ENCODE results near the gene CCDC47. TPM values are rescaled to one million over a fixed set of nuclear protein-coding genes. Genes with fewer than 3 reads are reported as not detected.
A peak's percentile ranks its signal among the peaks of the same experiment; 100 is the strongest.

The CCDC47 gene
- total RNA-seq, 1 experiment from 2014 or later: 64.0 TPM

GRCh38 chr17:63701868-63702720 is 71.3 kb downstream of the CCDC47 start:
- POLR2A ChIA-PET (ENCODE audit: unreplicated experiment): no interaction called here

DNA sequence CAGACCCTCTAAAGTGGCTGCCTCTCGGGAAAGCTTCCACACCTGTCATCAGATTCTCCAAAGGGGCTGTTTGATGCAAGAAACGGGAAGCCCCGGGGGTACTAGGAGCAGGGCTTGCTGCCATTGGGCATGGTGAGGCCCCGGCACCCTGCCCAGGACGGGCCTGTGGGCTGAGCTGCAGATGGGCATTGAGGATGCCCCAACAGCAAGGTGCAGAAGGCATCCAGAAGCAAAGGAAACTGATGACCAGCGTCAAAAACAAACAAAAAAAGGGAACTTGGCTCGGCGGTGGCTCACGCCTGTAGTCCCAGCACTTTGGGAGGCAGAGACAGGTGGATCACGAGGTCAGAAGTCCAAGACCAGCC is 72.0 kb downstream of the CCDC47 start:
- Histone ChIP-seq H3K27me3 (ENCODE audit: insufficient read depth, low read depth) (no peaks in the 10 kb centered on the region), H2AFZ (no peak overlapping the region), H3K4me3 (no peak overlapping the region), H3F3A (ENCODE audit: insufficient read depth, low read depth) (peaks cover 15% of the 10 kb centered on the region), H4K20me1 (ENCODE audit: insufficient read depth) (no peaks in the 10 kb centered on the region), H3K4me1 (replicated peaks; ENCODE audit: insufficient read depth) (no peaks in the 10 kb centered on the region), H3K9me2 (ENCODE audit: insufficient read depth) (no peaks in the 10 kb centered on the region), H3K9me3 (ENCODE audit: insufficient read depth, low read depth) (no peaks in the 10 kb centered on the region), H3K36me3 (ENCODE audit: low read depth) (no peaks in the 10 kb centered on the region), H3K4me2 (no peak overlapping the region), H3K27ac (no peak overlapping the region), H3K79me2 (ENCODE audit: low read depth) (no peaks in the 10 kb centered on the region)
- no TSS peak for BruUV-seq (replicated peaks)
- intact Hi-C loops (cut with micrococcal nuclease; ENCODE audit: unreplicated experiment): no loop called here
- no peak for DNase-seq
- ChIA-PET POLR2A (ENCODE audit: unreplicated experiment) (no interaction called here), CTCF (no interaction called here)
- TF ChIP-seq EZH2 (IDR thresholded peaks at IDR 0.05; ENCODE audit: low read depth): no peak
- TF ChIP-seq, protein P1, sequence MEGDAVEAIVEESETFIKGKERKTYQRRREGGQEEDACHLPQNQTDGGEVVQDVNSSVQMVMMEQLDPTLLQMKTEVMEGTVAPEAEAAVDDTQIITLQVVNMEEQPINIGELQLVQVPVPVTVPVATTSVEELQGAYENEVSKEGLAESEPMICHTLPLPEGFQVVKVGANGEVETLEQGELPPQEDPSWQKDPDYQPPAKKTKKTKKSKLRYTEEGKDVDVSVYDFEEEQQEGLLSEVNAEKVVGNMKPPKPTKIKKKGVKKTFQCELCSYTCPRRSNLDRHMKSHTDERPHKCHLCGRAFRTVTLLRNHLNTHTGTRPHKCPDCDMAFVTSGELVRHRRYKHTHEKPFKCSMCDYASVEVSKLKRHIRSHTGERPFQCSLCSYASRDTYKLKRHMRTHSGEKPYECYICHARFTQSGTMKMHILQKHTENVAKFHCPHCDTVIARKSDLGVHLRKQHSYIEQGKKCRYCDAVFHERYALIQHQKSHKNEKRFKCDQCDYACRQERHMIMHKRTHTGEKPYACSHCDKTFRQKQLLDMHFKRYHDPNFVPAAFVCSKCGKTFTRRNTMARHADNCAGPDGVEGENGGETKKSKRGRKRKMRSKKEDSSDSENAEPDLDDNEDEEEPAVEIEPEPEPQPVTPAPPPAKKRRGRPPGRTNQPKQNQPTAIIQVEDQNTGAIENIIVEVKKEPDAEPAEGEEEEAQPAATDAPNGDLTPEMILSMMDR (conservative IDR thresholded peaks at IDR 0.05): no peak

More at GRCh38 chr17:63701868-63702720, 71.3 kb downstream of the CCDC47 start:
- H3K27ac ChIP-seq: no peak overlapping the region
- no peaks in the 10 kb centered on the region for H3K36me3 ChIP-seq (ENCODE audit: low read depth)
- H3K9me3 ChIP-seq (ENCODE audit: insufficient read depth, low read depth): no peaks in the 10 kb centered on the region
- H3K27me3 ChIP-seq (ENCODE audit: insufficient read depth, low read depth): no peaks in the 10 kb centered on the region
- no peak for DNase-seq
- H3K79me2 ChIP-seq (ENCODE audit: low read depth): no peaks in the 10 kb centered on the region
- TF ChIP-seq, protein P1 (conservative IDR thresholded peaks at IDR 0.05): no peak
- TF ChIP-seq EZH2 (IDR thresholded peaks at IDR 0.05; ENCODE audit: low read depth): no peak
- BruUV-seq (replicated peaks): no TSS peak
- H3K9me2 ChIP-seq (ENCODE audit: insufficient read depth): no peaks in the 10 kb centered on the region
- H3F3A ChIP-seq (ENCODE audit: insufficient read depth, low read depth): peaks cover 15% of the 10 kb centered on the region
- intact Hi-C loops (cut with micrococcal nuclease; ENCODE audit: unreplicated experiment): no loop called here
- CTCF ChIA-PET: no interaction called here
- no peaks in the 10 kb centered on the region for H4K20me1 ChIP-seq (ENCODE audit: insufficient read depth)
- H2AFZ ChIP-seq: no peak overlapping the region
- no peak overlapping the region; the same call in 1 of the 2 replicates for H3K4me3 ChIP-seq
- H3K4me2 ChIP-seq: peak overlapping the region; percentile 40; the same call in 1 of the 2 replicates
- no peaks in the 10 kb centered on the region for H3K4me1 ChIP-seq (replicated peaks; ENCODE audit: insufficient read depth)

DNA sequence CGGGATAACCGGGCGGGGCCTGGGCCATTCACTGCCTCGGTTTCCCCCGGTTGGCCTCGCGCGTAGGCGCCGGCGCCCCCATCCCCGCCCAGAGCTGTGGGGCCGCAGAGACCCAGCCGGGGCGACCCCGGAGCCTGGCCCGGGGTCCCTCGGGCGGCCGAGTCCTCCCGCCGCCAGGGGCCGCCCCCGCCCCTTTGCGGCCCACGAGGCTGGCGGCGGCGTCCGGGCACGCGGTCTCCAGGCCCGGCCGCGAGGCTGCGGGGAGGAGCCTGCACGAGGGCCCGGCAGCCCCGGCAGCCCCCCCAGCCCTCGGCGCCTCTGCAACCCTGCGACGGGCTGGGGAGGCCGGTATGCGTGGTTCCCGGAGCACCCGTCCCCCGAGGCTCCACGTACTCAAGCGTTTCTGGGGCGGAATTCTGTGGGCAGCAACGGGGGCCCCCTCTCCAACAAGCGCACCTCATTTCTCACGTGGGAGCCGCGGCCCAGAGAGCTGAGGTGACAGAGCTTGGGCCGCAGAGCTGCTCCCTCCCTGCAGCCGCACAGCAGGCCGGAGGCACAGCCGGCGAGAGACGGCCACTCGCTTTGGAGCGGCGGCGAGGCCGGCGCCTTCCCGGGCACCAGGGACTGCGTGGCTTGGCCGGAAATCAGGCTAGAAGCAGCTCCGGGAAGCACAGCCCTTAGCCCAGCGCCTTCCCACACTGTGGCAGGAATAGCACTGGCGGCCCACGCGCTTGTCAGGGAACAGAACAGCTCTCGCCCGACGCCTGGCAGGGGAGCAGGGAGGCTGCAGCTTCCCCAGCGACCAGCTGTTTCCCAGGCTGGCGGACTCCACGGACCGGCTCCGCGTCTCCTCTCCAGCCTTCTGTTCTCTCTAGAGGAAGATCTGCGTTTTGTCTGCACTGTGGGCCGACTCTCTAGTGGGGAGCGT is 72.6 kb downstream of the CCDC47 start:
- Histone ChIP-seq H3K4me3 (no peak overlapping the region), H3K27ac (no peak overlapping the region), H2AFZ (no peak overlapping the region), H3F3A (ENCODE audit: insufficient read depth, low read depth) (peaks cover 15% of the 10 kb centered on the region), H4K20me1 (ENCODE audit: insufficient read depth) (no peaks in the 10 kb centered on the region), H3K79me2 (ENCODE audit: low read depth) (no peaks in the 10 kb centered on the region), H3K4me1 (replicated peaks; ENCODE audit: insufficient read depth) (no peaks in the 10 kb centered on the region), H3K9me2 (ENCODE audit: insufficient read depth) (no peaks in the 10 kb centered on the region), H3K27me3 (ENCODE audit: insufficient read depth, low read depth) (no peaks in the 10 kb centered on the region), H3K9me3 (ENCODE audit: insufficient read depth, low read depth) (no peaks in the 10 kb centered on the region), H3K36me3 (ENCODE audit: low read depth) (no peaks in the 10 kb centered on the region), H3K4me2 (no peak overlapping the region)
- no peak for DNase-seq
- ChIA-PET POLR2A (ENCODE audit: unreplicated experiment) (no interaction called here), CTCF (interaction anchor here (0.6 kb wide), 1 partner anchor 86 kb away, joined by 3 read pairs; no protein-coding TSS in a partner anchor)
- intact Hi-C loops (cut with micrococcal nuclease; ENCODE audit: unreplicated experiment): no loop called here
- TF ChIP-seq, protein P1 (conservative IDR thresholded peaks at IDR 0.05): no peak
- no peak for TF ChIP-seq EZH2 (IDR thresholded peaks at IDR 0.05; ENCODE audit: low read depth)
- BruUV-seq (replicated peaks): no TSS peak
